Thyroid gland (tissue), 4 donors: ENCODE results near the gene MEP1B.

Experiments
- CTCF ChIP-seq, 6 experiments: fragments of 200-600 bp in 3 of 6; fragments of 450-650 bp in 3 of 6; sonication (generic) in 3 of 6; IDR thresholded peaks; one replicate each; pipeline ENCODE4 v1.5.1; 2016 to 2019; ENCODE audit warnings: antibody characterized with exemption in 6 of 6, mild to moderate bottlenecking in 2 of 6, inconsistent platforms in 1 of 6, moderate library complexity in 1 of 6
- POLR2A ChIP-seq, 2 donors: fragments of 450-650 bp; IDR thresholded peaks; one replicate each; pipeline ENCODE4 v1.6.1; 2017; ENCODE audit warnings: antibody characterized with exemption in 2 of 2, mild to moderate bottlenecking in 2 of 2, moderate library complexity in 1 of 2

GRCh38 chr18:32195881-32196815, 6.3 kb downstream of the MEP1B start:
- no peak for TF ChIP-seq POLR2A (IDR thresholded peaks at IDR 0.05)
- TF ChIP-seq CTCF (IDR thresholded peaks at IDR 0.05), result no peak
